Measurements from ENCODE around the gene MCTP1.

MCTP1 gene

DNA sequence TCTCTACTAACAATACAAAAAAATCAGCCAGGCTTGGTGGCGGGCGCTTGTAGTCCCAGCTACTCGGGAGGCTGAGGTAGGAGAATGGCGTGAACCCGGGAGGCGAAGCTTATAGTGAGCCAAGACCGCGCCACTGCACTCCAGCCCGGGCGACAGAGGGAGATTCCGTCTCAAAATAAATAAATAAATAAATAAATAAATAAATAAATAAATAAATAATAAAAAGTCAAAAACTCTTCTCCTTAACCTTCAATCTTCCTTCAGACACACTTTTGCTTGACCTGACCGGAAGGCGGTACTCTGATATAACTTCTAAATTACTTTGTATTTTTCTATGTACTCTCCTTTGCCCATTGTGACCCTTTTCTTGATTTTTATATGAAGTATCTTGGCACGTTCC is 364.3 kb downstream of the MCTP1 start:
- DNase-seq = no peak

- no peak for DNase-seq
These were observed 368.3 kb downstream of the MCTP1 start for GRCh38 chr5:94916619-94917018.

- no peak for DNase-seq
These were observed 373.6 kb downstream of the MCTP1 start for GRCh38 chr5:94911276-94911675.

DNA sequence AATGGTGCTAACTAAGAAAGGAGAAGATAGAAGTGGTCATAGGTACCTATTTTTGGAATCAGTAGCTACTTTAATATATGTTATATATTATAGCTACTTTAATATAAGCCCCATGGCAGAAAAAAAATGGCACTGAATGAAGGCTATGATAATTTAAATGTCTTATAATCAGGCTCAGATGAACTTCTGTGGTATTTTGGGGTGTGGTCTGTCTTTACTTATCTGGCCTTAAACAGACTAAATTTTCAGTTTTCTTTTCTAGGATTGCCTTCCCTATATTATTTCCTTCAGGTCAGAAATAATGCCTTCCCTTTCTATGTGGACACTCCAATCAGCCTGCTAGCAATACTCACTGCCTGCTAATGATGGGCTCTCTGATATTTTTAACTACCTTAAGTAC is 374.2 kb downstream of the MCTP1 start:
- no peak for DNase-seq

DNA sequence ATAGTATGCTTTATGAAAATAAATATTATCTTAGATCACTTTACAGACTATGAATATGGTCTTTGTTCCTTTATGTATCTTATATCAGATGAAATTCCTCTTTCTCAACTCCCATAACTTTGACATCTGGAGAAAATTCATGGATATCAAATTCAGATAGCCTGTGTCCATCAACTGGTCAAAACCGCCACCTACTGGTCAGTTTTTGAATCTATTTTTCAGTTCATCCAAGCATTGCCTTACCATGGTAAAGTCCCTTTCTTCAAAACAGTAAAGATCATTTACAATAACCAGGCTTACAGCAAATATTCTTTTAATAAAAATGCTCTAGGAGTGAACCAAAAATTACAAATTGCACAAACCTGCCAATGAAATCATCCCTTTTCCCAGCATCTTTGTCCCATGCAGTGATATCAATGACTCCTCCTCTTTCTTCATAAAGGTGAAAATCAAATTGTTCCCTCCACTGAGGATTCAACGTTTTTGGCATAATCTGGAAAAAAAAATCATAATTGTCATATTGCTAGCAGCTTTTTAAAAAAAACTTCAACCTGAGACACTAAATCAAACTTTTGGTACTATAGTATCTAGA is 375.9 kb downstream of the MCTP1 start:
- no peak for DNase-seq

GRCh38 chr5:94906750-94907149 is 378.1 kb downstream of the MCTP1 start:
- no peak for DNase-seq

GRCh38 chr5:94903726-94904125 is 381.2 kb downstream of the MCTP1 start:
- no peak for DNase-seq

DNA sequence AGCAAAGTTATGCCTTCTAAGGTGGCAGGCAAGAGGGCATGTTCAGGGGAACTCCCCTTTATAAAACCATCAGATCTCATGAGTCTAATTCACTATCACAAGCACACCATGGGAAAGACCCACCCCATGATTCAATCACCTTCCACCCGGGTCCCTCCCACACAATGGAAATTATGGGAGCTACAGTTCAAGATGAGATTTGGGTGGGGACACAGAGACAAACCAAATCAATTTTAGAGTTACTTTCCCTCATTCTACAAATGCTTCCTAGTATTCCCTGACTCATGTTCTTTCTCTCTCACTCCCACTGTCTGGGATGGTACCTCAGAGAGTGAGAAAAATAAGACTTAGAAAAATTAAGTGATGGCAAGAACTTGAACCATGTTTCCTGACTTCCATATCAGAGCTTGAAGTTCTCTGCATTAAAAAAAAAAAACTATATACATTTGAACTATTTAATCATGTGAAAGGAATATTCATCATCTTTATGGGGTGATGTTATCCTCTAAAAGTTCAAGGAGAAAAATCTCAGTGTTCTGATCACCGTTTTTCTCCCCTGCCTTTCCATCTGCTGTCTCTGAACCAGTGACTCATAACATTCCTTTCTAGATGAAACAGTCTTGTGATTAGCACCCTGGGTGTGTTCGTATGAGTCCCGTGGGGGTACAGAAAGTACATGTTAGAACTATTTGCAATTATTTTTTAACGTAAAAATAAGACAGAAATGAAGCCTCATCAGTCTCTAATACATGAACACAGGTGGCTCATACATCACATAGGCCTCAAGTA is 383.5 kb downstream of the MCTP1 start:
- no peak for DNase-seq

DNA sequence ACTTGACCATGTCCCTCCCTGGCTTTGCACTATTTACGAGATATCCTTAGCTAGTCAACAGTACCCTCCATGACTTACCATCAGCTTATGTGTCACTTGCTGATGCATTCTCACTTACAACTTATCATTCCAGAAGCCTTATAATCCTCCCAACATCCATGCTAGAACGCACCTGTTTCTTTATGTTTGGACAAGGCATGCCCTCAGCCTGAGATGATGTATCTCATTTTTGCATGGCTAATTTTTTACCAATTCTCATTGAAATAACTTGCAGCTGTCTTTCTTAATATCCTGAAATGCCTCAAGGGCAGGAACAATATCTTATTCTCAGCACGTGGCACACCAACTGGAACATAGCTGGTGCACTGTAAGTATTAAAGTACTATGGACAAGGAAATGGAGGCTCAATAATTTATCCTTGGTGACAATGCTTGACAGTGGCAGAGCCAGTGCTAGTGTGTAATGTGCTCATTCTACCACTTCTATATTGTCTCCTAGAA is 384.8 kb downstream of the MCTP1 start:
- DNase-seq = no peak

DNA sequence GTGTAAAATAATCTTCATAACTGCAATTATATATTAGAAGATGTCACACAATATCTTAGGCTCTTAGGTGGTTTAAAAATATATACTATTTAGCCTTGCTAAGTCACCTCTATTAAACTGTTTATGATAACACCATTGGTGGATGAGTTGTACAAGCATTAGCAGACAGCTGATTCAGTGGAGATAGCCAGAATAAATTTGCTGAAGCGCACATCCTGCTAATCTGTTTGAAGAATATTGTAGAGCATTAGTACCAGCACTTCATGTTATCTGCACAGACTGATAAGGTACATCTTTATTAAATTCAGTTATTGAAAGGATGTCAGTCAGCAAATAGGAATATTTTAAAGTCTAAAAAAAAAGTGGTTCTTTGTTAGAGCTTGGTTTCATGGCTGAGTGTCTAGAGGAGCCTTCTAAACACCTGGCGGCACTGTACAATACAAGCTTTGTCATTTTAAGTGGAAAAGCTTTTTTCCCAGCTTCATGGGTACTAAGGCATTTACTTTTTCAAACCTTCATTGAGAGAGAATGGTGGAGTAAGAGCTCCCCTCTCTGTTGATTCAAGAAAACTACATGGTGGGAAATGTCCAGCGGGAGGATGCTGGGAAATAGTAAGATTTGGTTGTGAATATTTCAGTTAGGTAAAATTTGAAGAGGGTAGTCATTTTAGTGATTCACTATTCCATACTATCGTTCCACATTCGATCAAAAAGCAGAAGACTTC is 391.3 kb downstream of the MCTP1 start:
- no peak for DNase-seq

GRCh38 chr5:94891972-94892371 is 392.9 kb downstream of the MCTP1 start:
- no peak for DNase-seq

GRCh38 chr5:94891565-94891964 is 393.3 kb downstream of the MCTP1 start:
- no peak for DNase-seq

DNA sequence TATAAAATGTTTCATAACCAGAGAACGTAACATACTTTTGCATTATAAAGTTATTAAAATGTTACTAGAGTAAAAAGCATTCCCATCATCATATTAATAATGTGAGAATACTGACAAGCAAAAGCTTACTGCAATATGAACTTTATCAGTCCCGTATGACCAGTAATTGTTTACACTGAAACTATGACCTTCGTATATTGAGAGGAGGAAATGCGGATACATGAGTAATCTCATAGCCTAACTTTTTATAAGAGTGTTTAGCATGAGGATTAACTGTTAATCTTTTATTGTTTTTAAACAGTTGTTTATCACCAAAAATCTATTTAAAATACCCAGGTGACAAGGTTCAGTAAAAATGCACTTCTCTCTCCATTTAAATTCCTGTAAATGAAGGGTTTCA is 394.0 kb downstream of the MCTP1 start:
- no peak for DNase-seq

GRCh38 chr5:94888674-94889073 is 396.2 kb downstream of the MCTP1 start:
- no peak for DNase-seq

- DNase-seq = no peak
These were observed 399.0 kb downstream of the MCTP1 start for GRCh38 chr5:94885931-94886330.

DNA sequence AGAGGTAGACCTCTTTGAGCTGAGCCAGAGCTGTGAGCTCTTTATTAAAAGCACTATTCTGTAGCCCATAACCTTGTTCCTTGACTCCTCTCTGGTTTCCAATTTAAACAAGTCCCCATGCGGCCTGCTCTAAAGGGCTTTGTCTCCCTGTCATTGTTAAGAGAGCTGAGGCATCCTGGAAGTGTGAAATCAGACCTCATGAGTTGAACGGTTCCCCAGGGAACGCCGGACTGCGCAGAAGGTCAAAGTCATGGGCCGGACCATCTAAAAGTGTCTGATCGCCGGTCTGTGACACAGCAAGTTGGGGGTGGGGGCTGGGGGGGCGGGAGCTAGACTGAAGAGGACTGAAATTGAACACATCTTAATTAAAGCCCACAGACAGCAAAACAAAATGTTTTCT is 400.6 kb downstream of the MCTP1 start:
- no peak for DNase-seq

DNA sequence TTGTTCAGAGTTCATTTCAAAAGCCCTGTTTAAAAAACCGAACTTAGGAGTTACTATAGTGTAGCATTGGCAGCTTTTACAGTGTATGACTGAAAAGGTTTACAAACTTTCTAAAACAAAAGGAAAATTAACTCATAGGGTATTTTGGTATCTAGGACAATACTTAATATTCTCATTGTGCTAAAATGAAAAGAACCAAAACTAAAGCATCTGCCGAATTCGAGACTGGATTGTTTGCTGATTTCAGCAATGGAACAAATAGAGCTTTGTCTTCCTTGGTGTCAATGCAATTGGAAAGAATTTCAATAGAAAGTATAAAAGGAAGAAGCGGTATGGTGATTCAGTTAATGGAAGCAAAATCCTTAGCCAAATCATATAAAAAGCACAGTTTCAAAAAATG is 412.4 kb downstream of the MCTP1 start:
- no peak for DNase-seq

DNA sequence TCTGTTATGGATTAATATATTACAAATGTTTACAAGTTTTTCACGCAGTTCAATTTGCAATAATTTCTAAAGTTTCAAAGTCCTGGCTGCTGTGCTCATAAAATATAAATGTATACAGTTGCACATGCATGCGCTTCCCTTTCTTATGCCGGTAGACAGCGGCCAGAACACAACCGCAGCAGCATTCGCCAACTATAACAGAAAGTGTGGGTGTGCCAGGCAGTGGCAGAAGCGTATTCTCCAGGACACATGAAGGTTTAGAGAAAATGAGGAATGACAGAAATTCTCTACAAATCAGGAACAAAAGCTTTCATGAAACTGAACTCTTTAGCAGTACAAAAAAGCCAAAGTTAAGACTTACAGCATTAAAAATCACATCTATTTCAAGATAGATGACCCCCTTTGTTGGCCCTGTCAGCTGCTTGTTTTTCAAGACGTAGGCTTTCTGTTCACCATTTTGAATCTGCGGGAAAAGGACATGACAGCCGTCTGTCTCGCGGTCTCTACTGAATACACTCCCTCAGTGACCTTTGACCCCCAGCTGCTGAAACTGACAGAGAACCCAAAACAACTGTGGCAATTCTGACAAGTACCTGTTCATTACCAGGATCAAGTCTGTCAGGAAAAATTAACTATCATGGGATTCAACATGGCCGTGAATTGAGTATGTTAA is 414.2 kb downstream of the MCTP1 start:
- DNase-seq = no peak

DNA sequence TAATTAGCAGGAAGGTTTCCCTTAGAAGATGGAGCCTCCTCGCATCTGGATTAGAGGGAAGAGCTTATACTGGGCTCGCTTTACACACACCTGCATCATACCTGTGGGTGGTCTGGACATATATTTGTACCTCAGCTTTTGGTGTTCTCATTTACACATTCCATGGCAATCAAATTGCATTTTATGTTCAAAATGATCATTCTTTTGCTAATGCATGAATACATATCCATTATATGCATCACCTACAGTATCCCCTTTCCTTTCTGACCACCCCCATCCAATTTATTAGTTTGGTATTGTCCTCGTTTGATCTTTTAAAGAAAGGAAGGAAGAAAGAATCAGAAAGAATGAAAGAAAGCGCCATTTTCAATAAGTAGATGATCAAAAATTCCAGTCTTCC is 415.0 kb downstream of the MCTP1 start:
- no peak for DNase-seq

DNA sequence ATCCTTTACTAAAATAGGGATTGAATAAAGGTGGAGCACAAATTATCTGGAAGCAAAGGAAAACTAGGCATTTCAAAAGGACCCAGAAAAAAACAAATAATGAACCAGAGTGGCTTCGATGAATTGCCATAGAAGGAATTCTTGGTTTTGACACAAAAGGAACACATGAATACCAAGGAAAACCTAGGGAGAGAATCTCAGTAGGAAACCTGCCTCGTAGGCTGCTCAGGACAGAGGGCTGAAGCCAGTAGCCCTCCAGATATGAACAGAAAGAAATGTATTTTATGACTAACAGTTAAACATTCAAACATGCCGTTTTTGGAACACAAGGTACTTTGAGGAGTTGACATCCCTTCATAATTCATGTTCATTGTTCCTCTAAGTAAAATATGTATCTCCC is 420.9 kb downstream of the MCTP1 start:
- DNase-seq = no peak

DNA sequence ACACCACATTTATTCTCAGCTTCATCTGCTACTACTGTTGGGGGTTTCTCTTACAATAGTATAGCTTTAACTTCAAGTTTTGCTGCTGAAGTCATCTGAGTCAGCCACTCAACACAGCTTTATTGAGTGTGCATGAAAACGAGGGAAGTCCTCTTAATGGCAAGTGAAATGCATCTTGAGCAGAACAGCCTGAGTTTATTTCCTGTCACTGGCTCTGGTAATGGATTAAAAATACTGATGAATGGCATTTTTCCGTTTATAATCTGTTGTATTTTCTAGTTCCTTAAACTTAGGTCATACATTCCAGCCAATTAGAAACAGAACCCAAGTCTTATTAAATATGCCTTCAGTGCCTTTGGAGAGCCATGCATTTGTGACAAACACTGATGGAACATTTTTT is 427.8 kb downstream of the MCTP1 start:
- DNase-seq = no peak

DNA sequence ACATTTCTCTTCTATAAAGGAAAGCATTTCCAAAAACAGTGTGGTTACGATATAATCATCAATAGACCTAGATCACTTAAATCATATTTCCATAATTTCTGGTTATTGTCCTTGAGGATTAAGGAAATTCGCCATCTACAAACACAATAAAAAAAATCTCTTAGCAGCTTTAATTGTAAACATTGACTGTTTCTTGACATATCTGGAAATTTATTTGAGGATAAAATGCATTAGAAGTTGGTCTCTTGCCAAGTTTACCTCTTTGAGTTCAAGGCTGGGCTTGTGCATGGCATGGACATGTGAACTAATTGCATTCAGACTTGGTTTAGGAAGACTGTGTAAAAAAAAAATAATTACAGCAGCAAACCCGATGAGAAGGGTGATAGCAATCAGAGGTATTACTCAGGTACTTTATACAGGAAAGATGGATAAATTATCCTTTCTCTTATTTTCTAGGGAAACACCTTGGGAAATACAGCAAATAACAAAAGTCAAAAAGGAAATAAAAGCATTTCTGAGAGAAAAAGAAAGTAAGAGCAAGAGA is 428.6 kb downstream of the MCTP1 start:
- no peak for DNase-seq

DNA sequence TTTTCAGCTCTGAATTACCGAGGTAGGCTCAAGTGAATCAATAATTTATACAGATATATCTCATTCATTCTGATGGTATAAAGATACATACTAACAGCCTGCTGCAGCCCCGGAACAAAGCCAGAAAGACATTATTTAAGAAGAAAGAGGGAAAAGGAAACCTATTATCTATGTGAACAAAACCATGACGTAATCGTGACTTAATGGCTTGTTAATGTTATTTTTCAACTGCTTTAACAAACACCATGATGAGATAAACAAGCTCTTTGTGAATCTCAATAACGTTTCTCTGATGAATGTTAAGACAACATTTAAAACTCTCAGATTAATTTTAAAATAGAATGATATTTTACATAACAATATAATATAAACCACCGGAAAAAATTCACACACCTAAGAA is 429.4 kb downstream of the MCTP1 start:
- DNase-seq = no peak
